ENCODE measurements around the gene PSMD14. TPM values are rescaled to one million over a fixed set of nuclear protein-coding genes. Genes with fewer than 3 reads are reported as not detected.

Gene PSMD14
- total and polyA plus RNA-seq, 2 of the 13 experiments (the other 11 are each of a cell fraction or from before 2014, with no cell fraction given), result 60.6 to 149 TPM

DNA sequence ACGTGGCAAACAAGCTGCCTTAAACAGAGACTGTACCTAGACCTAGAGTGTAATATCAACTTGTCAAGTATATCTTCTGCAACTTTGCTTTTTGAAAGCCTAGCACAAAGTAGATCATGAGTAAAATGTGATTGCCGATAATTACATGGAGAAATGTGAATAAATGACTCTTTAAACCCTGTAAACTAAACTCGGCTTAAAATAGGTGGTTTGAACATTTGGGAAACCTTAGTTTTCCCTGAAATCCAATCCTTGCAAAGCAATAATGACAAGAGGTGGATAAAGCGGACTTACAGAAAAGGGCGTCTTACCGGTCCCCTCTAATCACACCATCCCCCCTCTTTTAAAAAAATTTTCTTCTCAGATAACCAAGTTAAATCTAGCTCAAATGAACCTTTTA, 549 bp upstream of the PSMD14 start:
- WGBS (ENCODE audit: low lambda C conversion rate), result 0% methylated on average over 6 of the region's 6 CpGs
- H3K79me2 ChIP-seq (ENCODE audit: insufficient read depth, low read length), result peaks cover 42% of the 10 kb centered on the region
- H3K27ac ChIP-seq (ENCODE audit: extremely low read length, insufficient read depth, low read length), result peak overlapping the region; percentile 88
- intact Hi-C loops (cut with micrococcal nuclease; ENCODE audit: unreplicated experiment) (loop anchor here (1.0 to 5.0 kb wide), 5 partner anchors 12 to 147 kb away; partner anchors contain the start of genes TANK and TBR1), in situ Hi-C loops (cut with HindIII; ENCODE audit: extremely low pct_ligation_motif_present, low pct_unique_long_range_greater_than_20kb) (no loop called here)
- no peak for DNase-seq (ENCODE audit: low spot score)
- H3K9ac ChIP-seq (ENCODE audit: insufficient read depth, low read depth, low read length), result peak overlapping the region; percentile 85
- H2AFZ ChIP-seq (ENCODE audit: low read length), result peak overlapping the region; percentile 92
- H4K20me1 ChIP-seq (ENCODE audit: insufficient read depth, low read length), result no peaks in the 10 kb centered on the region
- H3K4me3 ChIP-seq (replicated peaks in 1 of 3; ENCODE audit: insufficient read depth in 1 of 3, low read depth in 2 of 3, low read length in 3 of 3), result peak overlapping the region; percentile 80 to 87 (median 82)
- no peaks in the 10 kb centered on the region; a peak in 1 of 5 replicates for H3K27me3 ChIP-seq (ENCODE audit: control insufficient read depth in 1 of 2, insufficient read depth in 2 of 2, low read length in 2 of 2)
- ChIA-PET CTCF (ENCODE audit: low intra/inter-chr PET ratio, low total read pairs) (no interaction called here), POLR2A (interaction anchor here (0.6 to 1.7 kb wide), 11 partner anchors 13 to 688 kb away, joined by 3 to 9 read pairs (median 3); no protein-coding TSS in a partner anchor)
- no peaks in the 10 kb centered on the region for H3K9me3 ChIP-seq (ENCODE audit: low read length)
- FAIRE-seq, result no peak
- ATAC-seq, result peak; percentile 14; the same call in 2 of the 3 replicates
- BruUV-seq (replicated peaks), result TSS peak; percentile 86
- H3K4me1 ChIP-seq (ENCODE audit: insufficient read depth, low read length), result peaks cover 23% of the 10 kb centered on the region
- peaks cover 0 to 1% of the 10 kb centered on the region in 2 experiments; a peak in 1 of 5 replicates for H3K36me3 ChIP-seq (replicated peaks in 1 of 2; ENCODE audit: control insufficient read depth in 1 of 2, insufficient read depth in 2 of 2, low read length in 2 of 2)
- TF ChIP-seq ZNF337 (CRISPR knock-in tag; IDR thresholded peaks at IDR 0.05; ENCODE audit: borderline replicate concordance, low read depth), result no peak
- TF ChIP-seq ZNF577 (CRISPR knock-in tag; IDR thresholded peaks at IDR 0.05; ENCODE audit: borderline replicate concordance, low read depth), result 0 out of 2 replicates have a peak, but pooled peaks have one; percentile 68
- peak; percentile 6; the same call in 1 of the 2 replicates for TF ChIP-seq ZNF878 (CRISPR knock-in tag; IDR thresholded peaks at IDR 0.05)
- no peak for TF ChIP-seq HNRNPLL (IDR thresholded peaks at IDR 0.05; ENCODE audit: low read depth, low read length, poor library complexity, severe bottlenecking)
- H3K4me2 ChIP-seq (ENCODE audit: low read depth, low read length), result peak overlapping the region; percentile 72

DNA sequence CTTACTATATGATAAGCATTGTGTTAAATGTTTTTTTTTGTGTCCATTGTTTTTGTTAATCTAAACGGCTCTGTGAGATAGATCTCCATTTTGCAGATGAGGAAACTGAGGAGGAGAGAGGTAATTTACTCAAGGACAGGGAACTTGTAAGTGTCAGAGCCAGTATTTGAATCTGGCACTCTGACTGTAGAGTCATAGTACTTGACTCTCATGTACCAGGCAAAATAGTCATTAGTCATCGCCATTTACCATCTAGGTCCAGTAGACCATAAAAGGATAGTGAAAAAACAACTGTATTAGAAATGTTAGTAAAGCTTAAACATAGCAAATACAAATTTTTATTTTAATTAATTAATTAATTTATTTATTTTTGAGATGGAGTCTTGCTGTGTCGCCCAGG, 4.8 kb downstream of the PSMD14 start:
- Histone ChIP-seq H3K27ac (ENCODE audit: extremely low read length, insufficient read depth, low read length) (no peak overlapping the region), H4K20me1 (ENCODE audit: insufficient read depth, low read length) (peaks cover 5% of the 10 kb centered on the region; the same call in 1 of the 2 replicates), H3K79me2 (ENCODE audit: insufficient read depth, low read length) (peaks cover 92% of the 10 kb centered on the region), H3K4me2 (ENCODE audit: low read depth, low read length) (no peak overlapping the region), H3K36me3 (replicated peaks in 1 of 2; ENCODE audit: control insufficient read depth in 1 of 2, insufficient read depth in 2 of 2, low read length in 2 of 2) (peaks cover 0 to 11% of the 10 kb centered on the region in 2 experiments; a peak in 4 of 5 replicates), H3K4me3 (replicated peaks in 1 of 3; ENCODE audit: insufficient read depth in 1 of 3, low read depth in 2 of 3, low read length in 3 of 3) (no peak overlapping the region), H3K27me3 (ENCODE audit: control insufficient read depth in 1 of 2, insufficient read depth in 2 of 2, low read length in 2 of 2) (no peaks in the 10 kb centered on the region; a peak in 1 of 5 replicates), H3K9ac (ENCODE audit: insufficient read depth, low read depth, low read length) (no peak overlapping the region), H3K4me1 (ENCODE audit: insufficient read depth, low read length) (peaks cover 31% of the 10 kb centered on the region), H3K9me3 (ENCODE audit: low read length) (no peaks in the 10 kb centered on the region), H2AFZ (ENCODE audit: low read length) (no peak overlapping the region)
- TF ChIP-seq ZNF629 (CRISPR knock-in tag; conservative IDR thresholded peaks at IDR 0.05), result peak; percentile 39; the same call in 1 of the 2 replicates
- no peak for TF ChIP-seq MTERF4 (CRISPR knock-in tag; IDR thresholded peaks at IDR 0.05)
- no TSS peak for BruUV-seq (replicated peaks)
- DNase-seq (ENCODE audit: low spot score), result no peak
- no peak for ATAC-seq
- ChIA-PET CTCF (ENCODE audit: low intra/inter-chr PET ratio, low total read pairs) (no interaction called here), POLR2A (no interaction called here)
- intact Hi-C loops (cut with micrococcal nuclease; ENCODE audit: unreplicated experiment) (no loop called here), in situ Hi-C loops (cut with HindIII; ENCODE audit: extremely low pct_ligation_motif_present, low pct_unique_long_range_greater_than_20kb) (no loop called here)
- 94% methylated on average over 3 of the region's 3 CpGs for WGBS (ENCODE audit: low lambda C conversion rate)
- no peak for FAIRE-seq

All from HepG2 (cell line).